Astrocyte (in vitro differentiated cells and primary cell): ENCODE data around the gene WWTR1. TPM values are rescaled to one million over a fixed set of nuclear protein-coding genes. Genes with fewer than 3 reads are reported as not detected.

Experiments
- DNase-seq: peaks from one replicate; pipeline ENCODE4 v3.0.0-alpha.2; 2010; ENCODE audit warnings: low read depth
- FAIRE-seq: peaks from 2 replicates; lab custom pipeline; 2011; peaks lifted over from hg19 to GRCh38; lab: Jason Lieb, UNC
- H2AFZ ChIP-seq: 2 replicates; pipeline ENCODE4 v1.6.0; 2012; ENCODE audit warnings: low read depth, low read length, inconsistent platforms
- H3K27ac ChIP-seq: 2 replicates; pipeline ENCODE4 v1.5.1; 2011; ENCODE audit warnings: low read depth, low read length, inconsistent platforms
- H3K27me3 ChIP-seq: 2 replicates; pipeline ENCODE4 v1.6.0; 2011; ENCODE audit warnings: low read length, inconsistent platforms; ENCODE audit not compliant: insufficient read depth
- H3K36me3 ChIP-seq: 2 replicates; pipeline ENCODE4 v1.5.1; 2011; ENCODE audit warnings: low read length, inconsistent platforms; ENCODE audit not compliant: insufficient read depth
- H3K4me1 ChIP-seq: 2 replicates; pipeline ENCODE4 v1.5.1; 2011; ENCODE audit warnings: low read length, inconsistent platforms; ENCODE audit not compliant: insufficient read depth
- H3K4me2 ChIP-seq: 2 replicates; pipeline ENCODE4 v1.6.0; 2012; ENCODE audit warnings: low read length, inconsistent platforms
- H3K4me3 ChIP-seq: 2 replicates; pipeline ENCODE4 v1.5.1; 2011; ENCODE audit warnings: low read depth, mild to moderate bottlenecking, low read length, inconsistent platforms; ENCODE audit not compliant: insufficient read depth
- H3K79me2 ChIP-seq: 2 replicates; pipeline ENCODE4 v1.6.0; 2012; ENCODE audit warnings: mild to moderate bottlenecking, low read length, inconsistent platforms; ENCODE audit not compliant: insufficient read depth
- H3K9ac ChIP-seq: 2 replicates; pipeline ENCODE4 v1.6.0; 2012; ENCODE audit warnings: mild to moderate bottlenecking, low read length, inconsistent platforms
- H3K9me3 ChIP-seq: 2 replicates; pipeline ENCODE4 v1.5.1; 2012; ENCODE audit warnings: low read depth, mild to moderate bottlenecking, low read length, inconsistent platforms; ENCODE audit not compliant: insufficient read depth
- H4K20me1 ChIP-seq: 2 replicates; pipeline ENCODE4 v1.6.0; 2012; ENCODE audit warnings: low read length, inconsistent platforms; ENCODE audit not compliant: insufficient read depth
- H3K27ac Mint-ChIP-seq: one replicate; pipeline ENCODE4 v1.8.0; 2021; ENCODE audit warnings: mild to moderate bottlenecking, mixed read lengths; ENCODE audit not compliant: unreplicated experiment
- H3K27me3 Mint-ChIP-seq: one replicate; pipeline ENCODE4 v1.8.0; 2021; ENCODE audit warnings: low read depth, mixed read lengths; ENCODE audit not compliant: unreplicated experiment
- H3K36me3 Mint-ChIP-seq: one replicate; pipeline ENCODE4 v1.8.0; 2021; ENCODE audit warnings: low read depth, mixed read lengths; ENCODE audit not compliant: unreplicated experiment
- H3K4me1 Mint-ChIP-seq: one replicate; pipeline ENCODE4 v1.8.0; 2021; ENCODE audit warnings: low read depth, mixed read lengths; ENCODE audit not compliant: unreplicated experiment
- H3K4me3 Mint-ChIP-seq: one replicate; pipeline ENCODE4 v1.8.0; 2021; ENCODE audit warnings: mild to moderate bottlenecking, moderate library complexity, mixed read lengths; ENCODE audit not compliant: unreplicated experiment
- H3K9me3 Mint-ChIP-seq: one replicate; pipeline ENCODE4 v1.8.0; 2021; ENCODE audit warnings: mild to moderate bottlenecking, mixed read lengths; ENCODE audit not compliant: unreplicated experiment
- CTCF ChIP-seq: IDR thresholded peaks from 2 replicates; pipeline ENCODE4 v1.5.1; 2011; ENCODE audit warnings: low read depth, mild to moderate bottlenecking, inconsistent platforms, low read length, moderate library complexity; ENCODE audit not compliant: insufficient read depth
- EZH2 ChIP-seq: IDR thresholded peaks from 2 replicates; pipeline ENCODE4 v1.6.1; 2012; ENCODE audit warnings: mild to moderate bottlenecking, low read length, inconsistent platforms; ENCODE audit not compliant: insufficient read depth
- total RNA-seq: library from RNA; stranded (reverse); gene quantifications from 2 replicates; pipeline ENCODE4 v1.2.1, GENCODE V29; 2021

The WWTR1 gene
- total RNA-seq, 1 donor from 2014 or later, result 94.3 TPM

GRCh38 chr3:149555927-149556326 is 101.9 kb downstream of the WWTR1 start:
- no peaks in the 10 kb centered on the region for H3K27me3 Mint-ChIP-seq
- peak; percentile 83 for DNase-seq

GRCh38 chr3:149554826-149555225 is 103.0 kb downstream of the WWTR1 start:
- Mint-ChIP-seq H3K9me3 (no peaks in the 10 kb centered on the region), H3K27me3 (no peaks in the 10 kb centered on the region), H3K27ac (peak overlapping the region; percentile 86), H3K4me3 (no peak overlapping the region), H3K4me1 (peaks cover 54% of the 10 kb centered on the region), H3K36me3 (no peaks in the 10 kb centered on the region)
- Histone ChIP-seq H3K36me3 (peaks cover 7% of the 10 kb centered on the region), H3K4me3 (peak overlapping the region; percentile 0), H3K27ac (peak overlapping the region; percentile 98), H3K9me3 (no peaks in the 10 kb centered on the region), H3K4me2 (peak overlapping the region; percentile 68), H3K4me1 (peaks cover 40% of the 10 kb centered on the region), H2AFZ (no peak overlapping the region), H3K27me3 (no peaks in the 10 kb centered on the region), H3K9ac (peak overlapping the region; percentile 83), H3K79me2 (peaks cover 73% of the 10 kb centered on the region), H4K20me1 (no peaks in the 10 kb centered on the region)
- FAIRE-seq (peak; percentile 80), DNase-seq (peak; percentile 89)
- TF ChIP-seq EZH2, result no peak
- TF ChIP-seq CTCF, result no peak

More at GRCh38 chr3:149555927-149556326, 101.9 kb downstream of the WWTR1 start:
- peak overlapping the region; percentile 77 for H3K27ac Mint-ChIP-seq
- TF ChIP-seq EZH2 (no peak), CTCF (no peak)
- Histone ChIP-seq H4K20me1 (no peaks in the 10 kb centered on the region), H3K27me3 (no peaks in the 10 kb centered on the region), H3K9ac (peak overlapping the region; percentile 57), H3K4me2 (peak overlapping the region; percentile 68), H3K4me1 (peaks cover 40% of the 10 kb centered on the region), H3K27ac (peak overlapping the region; percentile 98), H3K79me2 (peaks cover 73% of the 10 kb centered on the region), H3K9me3 (no peaks in the 10 kb centered on the region), H2AFZ (no peak overlapping the region), H3K36me3 (peaks cover 7% of the 10 kb centered on the region), H3K4me3 (no peak overlapping the region)
- no peaks in the 10 kb centered on the region for H3K36me3 Mint-ChIP-seq
- peaks cover 54% of the 10 kb centered on the region for H3K4me1 Mint-ChIP-seq
- peak overlapping the region; percentile 51 for H3K4me3 Mint-ChIP-seq
- H3K9me3 Mint-ChIP-seq, result no peaks in the 10 kb centered on the region
- no peak for FAIRE-seq

GRCh38 chr3:149553781-149554451 is 103.9 kb downstream of the WWTR1 start:
- TF ChIP-seq CTCF, result no peak
- no peak for TF ChIP-seq EZH2
- Mint-ChIP-seq H3K9me3 (no peaks in the 10 kb centered on the region), H3K27me3 (no peaks in the 10 kb centered on the region), H3K4me3 (peak overlapping the region; percentile 57), H3K4me1 (peaks cover 53% of the 10 kb centered on the region), H3K36me3 (peaks cover 1% of the 10 kb centered on the region), H3K27ac (peak overlapping the region; percentile 86)
- Histone ChIP-seq H3K4me2 (peak overlapping the region; percentile 68), H3K79me2 (peaks cover 75% of the 10 kb centered on the region), H3K27me3 (no peaks in the 10 kb centered on the region), H3K36me3 (peaks cover 4% of the 10 kb centered on the region), H3K4me1 (peaks cover 45% of the 10 kb centered on the region), H4K20me1 (no peaks in the 10 kb centered on the region), H3K27ac (peak overlapping the region; percentile 98), H3K4me3 (peak overlapping the region; percentile 18), H3K9me3 (no peaks in the 10 kb centered on the region), H3K9ac (peak overlapping the region; percentile 83), H2AFZ (no peak overlapping the region)
- peak; percentile 97 for DNase-seq
- FAIRE-seq, result no peak
